HG03342 (cell line): Measurements from ENCODE around the gene PHLPP1.

Experiments
- ATAC-seq: cut with Tn5 transposase; IDR thresholded peaks from one replicate; pipeline ENCODE4 v1.9.1; 2021; ENCODE audit warnings: mild to moderate bottlenecking, moderate library complexity; ENCODE audit not compliant: unreplicated experiment

PHLPP1 gene

GRCh38 chr18:62771494-62772270 lies 56.3 kb downstream of the PHLPP1 start:
- ATAC-seq, result no peak

- ATAC-seq, result no peak
These were observed 57.7 kb downstream of the PHLPP1 start for GRCh38 chr18:62772860-62773584.

GRCh38 chr18:62773691-62774090 lies 58.4 kb downstream of the PHLPP1 start:
- no peak for ATAC-seq

GRCh38 chr18:62776024-62776570 lies 60.8 kb downstream of the PHLPP1 start:
- no peak for ATAC-seq

GRCh38 chr18:62777814-62778213 lies 62.5 kb downstream of the PHLPP1 start:
- no peak for ATAC-seq

- no peak for ATAC-seq
These were observed 63.9 kb downstream of the PHLPP1 start for GRCh38 chr18:62778976-62779869.

GRCh38 chr18:62781262-62781661 lies 65.9 kb downstream of the PHLPP1 start:
- ATAC-seq, result no peak

- ATAC-seq, result no peak
These were observed 66.6 kb downstream of the PHLPP1 start for GRCh38 chr18:62781893-62782292.

GRCh38 chr18:62784338-62784965 lies 69.1 kb downstream of the PHLPP1 start:
- no peak for ATAC-seq

- no peak for ATAC-seq
These were observed 69.6 kb downstream of the PHLPP1 start for GRCh38 chr18:62784966-62785413.

GRCh38 chr18:62786689-62787088 lies 71.3 kb downstream of the PHLPP1 start:
- no peak for ATAC-seq

- no peak for ATAC-seq
These were observed 72.8 kb downstream of the PHLPP1 start for GRCh38 chr18:62788111-62788510.

- ATAC-seq, result no peak
These were observed 73.5 kb downstream of the PHLPP1 start for GRCh38 chr18:62788876-62789275.

- no peak for ATAC-seq
These were observed 75.8 kb downstream of the PHLPP1 start for GRCh38 chr18:62790871-62791772.

- no peak for ATAC-seq
These were observed 76.7 kb downstream of the PHLPP1 start for GRCh38 chr18:62792016-62792415.

- ATAC-seq, result no peak
These were observed 80.5 kb downstream of the PHLPP1 start for GRCh38 chr18:62795813-62796212.

- no peak for ATAC-seq
These were observed 80.9 kb downstream of the PHLPP1 start for GRCh38 chr18:62796216-62796621.

GRCh38 chr18:62797329-62797728 lies 82.0 kb downstream of the PHLPP1 start:
- ATAC-seq, result no peak

GRCh38 chr18:62799977-62800376 lies 84.6 kb downstream of the PHLPP1 start:
- ATAC-seq, result no peak
